Mesodermal cell (in vitro differentiated cells): ENCODE results near the gene TMEM254.
"Not testable (repeated sequence)": the region's sequence is repeated elsewhere in the genome, so short reads cannot be mapped to it uniquely, and the experiment has no call there.

Experiments
- H3K27ac ChIP-seq: 2 replicates; pipeline ENCODE4 v1.7.0; 2013; ENCODE audit warnings: mild to moderate bottlenecking, low read depth, low read length, moderate library complexity; ENCODE audit not compliant: severe bottlenecking
- H3K36me3 ChIP-seq: 2 replicates; pipeline ENCODE4 v1.7.1; 2013; ENCODE audit warnings: mild to moderate bottlenecking, low read length, moderate library complexity; ENCODE audit not compliant: control insufficient read depth, insufficient read depth
- H3K4me1 ChIP-seq: one replicate; pipeline ENCODE4 v1.7.1; 2013; ENCODE audit warnings: mild to moderate bottlenecking, low read length; ENCODE audit not compliant: insufficient read depth, control insufficient read depth, poor library complexity, severe bottlenecking
- H3K4me3 ChIP-seq: 2 replicates; pipeline ENCODE4 v1.7.0; 2013; ENCODE audit warnings: low read length, control low read depth, mild to moderate bottlenecking; ENCODE audit not compliant: insufficient read depth, poor library complexity, severe bottlenecking; ENCODE audit errors: extremely low read depth
- H3K9me3 ChIP-seq: 2 replicates; pipeline ENCODE4 v1.7.1; 2013; ENCODE audit warnings: mild to moderate bottlenecking, low read length, moderate library complexity; ENCODE audit not compliant: control insufficient read depth
- WGBS, 2 experiments: methylation state at CpG; one replicate each; pipeline ENCODE4 v1.1.5; 2013; ENCODE audit warnings: missing lambda C conversion rate in 2 of 2; ENCODE audit not compliant: insufficient coverage in 2 of 2; 5-methylcytosine and 5-hydroxymethylcytosine counted together

TMEM254 gene

DNA sequence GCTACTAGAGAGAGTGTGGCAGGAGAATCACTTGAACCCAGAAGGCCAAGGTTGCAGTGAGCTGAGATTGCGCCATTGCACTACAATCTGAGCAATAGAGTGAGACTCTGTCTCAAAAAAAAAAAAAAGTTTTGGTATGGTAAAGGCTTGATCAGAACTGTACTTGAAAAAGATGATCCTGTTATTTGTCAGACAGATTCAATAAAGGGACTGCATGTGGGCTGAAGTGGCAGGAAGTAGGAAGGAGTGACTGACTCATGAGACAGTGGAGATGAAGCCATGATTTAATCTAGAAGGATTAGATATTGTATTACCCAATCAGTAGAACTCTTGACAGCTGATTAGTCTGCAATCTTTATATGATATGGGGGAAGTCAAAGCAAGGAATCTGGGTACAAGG, 2.7 kb upstream of the TMEM254 start:
- WGBS, 2 experiments: 100% methylated on average over 1 of the region's 1 CpG
- H3K4me3 ChIP-seq: no peak overlapping the region

DNA sequence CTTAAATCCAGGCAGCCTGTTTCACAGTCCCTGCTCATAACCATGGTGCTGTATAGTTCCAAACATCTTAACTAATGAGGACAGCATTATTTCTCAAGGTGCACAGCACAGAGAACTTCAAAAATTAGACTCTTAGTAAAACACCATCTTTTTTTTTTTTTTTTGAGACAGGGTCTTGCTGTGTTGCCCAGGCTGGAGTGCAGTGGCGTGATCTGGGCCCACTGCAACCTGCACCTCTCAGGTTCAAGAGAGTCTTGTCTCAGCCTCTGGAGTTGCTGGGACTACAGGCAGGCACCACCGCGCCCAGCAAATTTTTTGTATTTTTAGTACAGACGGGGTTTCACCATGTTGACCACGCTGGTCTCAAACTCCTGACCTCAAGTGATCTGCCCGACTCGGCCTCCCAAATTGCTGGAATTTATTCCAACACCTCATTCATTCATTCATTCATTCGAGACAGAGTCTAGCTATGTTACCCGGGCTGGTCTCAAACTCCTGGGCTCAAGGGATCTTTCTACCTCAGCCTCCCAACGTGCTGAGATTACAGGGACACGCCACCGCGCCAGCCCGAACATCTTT, 507 bp upstream of the TMEM254 start:
- H3K36me3 ChIP-seq: no peaks in the 10 kb centered on the region
- H3K4me3 ChIP-seq: peak overlapping the region; percentile 52
- H3K27ac ChIP-seq: peak overlapping the region; percentile 94
- no peaks in the 10 kb centered on the region for H3K4me1 ChIP-seq
- 71 to 72% methylated on average over 13 to 14 of the region's 14 CpGs for WGBS, 2 experiments
- H3K9me3 ChIP-seq: no peaks in the 10 kb centered on the region

More for the DNA sequence above, 2.7 kb upstream of the TMEM254 start:
- no peaks in the 10 kb centered on the region for H3K36me3 ChIP-seq
- H3K9me3 ChIP-seq: no peaks in the 10 kb centered on the region
- no peak overlapping the region for H3K27ac ChIP-seq
- no peaks in the 10 kb centered on the region for H3K4me1 ChIP-seq

DNA sequence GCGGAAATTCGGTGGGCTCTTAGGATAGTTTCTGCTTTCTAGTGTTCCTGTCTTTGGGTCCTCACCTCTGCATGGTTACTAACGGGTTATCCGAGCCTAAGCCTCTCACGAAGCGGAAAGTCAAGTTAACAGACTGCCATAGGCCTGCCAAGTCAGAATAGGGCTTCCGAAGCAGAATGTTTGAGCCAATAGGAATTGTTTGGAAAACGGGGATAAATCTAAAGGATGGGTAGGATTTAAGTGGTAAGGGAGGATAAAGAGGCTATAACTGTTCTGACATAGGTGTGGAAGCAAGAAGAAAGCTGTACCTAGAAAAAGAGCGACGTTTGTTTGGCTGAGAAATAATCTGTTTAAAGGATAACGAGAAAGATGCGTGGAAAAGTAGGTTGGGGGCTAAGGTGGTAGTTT, 851 bp downstream of the TMEM254 start:
- Histone ChIP-seq H3K36me3 (no peaks in the 10 kb centered on the region), H3K4me1 (peaks cover under 1% of the 10 kb centered on the region), H3K27ac (peak overlapping the region; percentile 94), H3K4me3 (peak overlapping the region; percentile 52), H3K9me3 (no peaks in the 10 kb centered on the region)
- 8% methylated on average over 9 to 12 of the region's 12 CpGs for WGBS, 2 experiments

DNA sequence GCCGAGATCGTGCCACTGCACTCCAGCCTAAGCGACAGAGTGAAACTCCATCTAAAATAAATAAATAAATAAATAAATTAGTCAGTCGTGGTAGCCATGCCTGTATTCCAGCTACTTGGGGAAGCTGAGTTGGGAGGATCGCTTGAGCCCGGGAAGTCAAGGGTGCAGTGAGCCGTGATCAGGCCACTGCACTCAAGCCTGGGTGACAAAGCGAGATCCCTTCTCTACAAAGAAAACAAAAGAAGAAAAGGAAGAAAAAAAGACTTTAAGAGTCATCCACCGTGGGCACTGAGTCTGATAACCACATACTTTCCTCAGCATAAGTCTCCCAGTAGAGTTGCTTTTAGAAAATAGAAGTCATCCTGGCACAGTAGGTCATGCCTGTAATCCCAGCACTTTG, 2.6 kb downstream of the TMEM254 start:
- H3K9me3 ChIP-seq: no peaks in the 10 kb centered on the region
- H3K36me3 ChIP-seq: no peaks in the 10 kb centered on the region
- peaks cover 2% of the 10 kb centered on the region for H3K4me1 ChIP-seq
- H3K4me3 ChIP-seq: no peak overlapping the region
- WGBS, 2 experiments: no CpG with 5 or more reads among the region's 9 CpGs
- H3K27ac ChIP-seq: no peak overlapping the region

DNA sequence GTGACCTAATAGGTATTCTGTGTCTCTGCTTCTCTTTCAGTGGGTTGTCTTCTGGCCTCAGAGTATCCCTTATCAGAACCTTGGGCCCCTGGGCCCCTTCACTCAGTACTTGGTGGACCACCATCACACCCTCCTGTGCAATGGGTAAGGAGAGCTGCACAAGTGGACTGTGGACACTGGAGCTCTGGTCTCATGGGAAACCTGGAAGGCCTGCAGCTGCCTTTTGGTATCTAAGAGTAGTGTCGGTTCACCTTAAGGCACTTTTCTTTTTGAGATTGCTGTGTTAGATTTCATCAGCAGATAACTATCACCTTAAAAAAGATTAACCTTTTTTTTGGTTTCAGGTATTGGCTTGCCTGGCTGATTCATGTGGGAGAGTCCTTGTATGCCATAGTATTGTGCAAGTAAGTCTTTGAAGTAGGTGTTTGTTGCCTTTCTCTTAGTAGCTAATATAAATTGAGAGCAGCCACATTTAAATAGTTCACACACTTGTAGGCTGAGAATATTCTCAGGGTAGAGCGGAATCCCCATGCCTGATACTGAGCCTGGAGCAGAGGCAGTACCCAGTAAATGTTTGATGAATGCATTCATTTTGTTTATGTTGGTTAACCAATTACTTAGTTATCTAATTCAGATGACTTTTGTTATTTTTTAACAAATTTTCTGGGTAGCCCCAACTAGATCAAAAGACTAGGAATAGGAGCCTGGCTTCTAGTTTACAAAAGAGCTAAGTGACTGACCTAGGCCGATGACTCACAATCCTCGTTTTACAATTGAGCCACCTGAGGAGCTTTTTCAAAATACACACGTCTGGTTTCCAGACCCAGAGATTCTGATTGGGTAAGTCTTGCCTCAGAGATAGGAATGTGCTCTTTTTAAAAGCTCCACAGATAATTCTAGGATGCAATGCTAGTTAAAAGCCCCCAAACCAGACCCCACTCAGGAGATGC, 3.6 kb downstream of the TMEM254 start:
- no peaks in the 10 kb centered on the region for H3K36me3 ChIP-seq
- H3K27ac ChIP-seq: peak overlapping the region; percentile 16
- peaks cover 2% of the 10 kb centered on the region for H3K4me1 ChIP-seq
- H3K9me3 ChIP-seq: no peaks in the 10 kb centered on the region
- H3K4me3 ChIP-seq: no peak overlapping the region
- WGBS, 2 experiments: 100% methylated on average over 1 of the region's 5 CpGs; no CpG with 5 or more reads in 1 of the 2 experiments

DNA sequence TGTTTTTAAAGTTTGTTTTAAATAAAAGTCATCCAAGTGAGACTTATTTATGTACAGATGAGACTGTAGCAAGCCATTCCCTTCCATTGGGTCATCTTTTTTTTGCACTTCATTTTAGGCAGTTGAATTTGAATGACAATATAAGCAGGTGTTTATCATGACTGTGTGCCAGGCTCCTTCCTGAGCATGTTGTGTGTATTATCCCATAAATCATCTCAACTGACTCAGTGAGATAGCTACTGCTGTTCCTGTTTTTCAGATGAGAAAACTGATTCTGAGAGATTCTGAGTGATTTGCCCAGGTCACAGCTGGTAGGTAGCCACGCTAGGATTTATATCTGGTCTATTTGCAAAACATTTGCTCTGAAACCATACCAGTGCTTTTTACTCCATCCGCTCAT, 11.7 kb downstream of the TMEM254 start:
- WGBS, 2 experiments: 100% methylated on average over 1 to 2 of the region's 2 CpGs
- Histone ChIP-seq H3K4me1 (no peaks in the 10 kb centered on the region), H3K27ac (no peak overlapping the region), H3K9me3 (no peaks in the 10 kb centered on the region), H3K4me3 (no peak overlapping the region), H3K36me3 (no peaks in the 10 kb centered on the region)

DNA sequence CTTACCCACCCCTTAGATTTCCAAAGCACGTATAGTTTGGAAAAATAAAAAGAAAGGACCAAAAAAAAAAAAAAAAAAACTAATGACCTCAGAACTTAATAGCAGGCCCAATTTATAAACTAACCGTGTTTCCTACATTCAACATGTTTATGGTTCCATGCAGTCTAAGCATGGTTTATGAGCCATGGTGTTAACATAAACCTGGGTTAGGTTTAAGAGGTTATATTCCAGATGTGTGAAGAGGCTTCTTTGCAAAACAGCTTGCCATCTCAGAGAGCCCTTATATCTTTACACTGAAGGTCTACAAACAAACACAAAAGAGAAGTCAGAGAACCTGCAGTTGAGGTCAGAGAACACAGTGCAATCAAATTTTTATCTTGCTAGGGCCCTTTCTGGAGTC, 15.8 kb downstream of the TMEM254 start:
- H3K9me3 ChIP-seq: no peaks in the 10 kb centered on the region
- no peak overlapping the region for H3K27ac ChIP-seq
- no peaks in the 10 kb centered on the region for H3K36me3 ChIP-seq
- H3K4me3 ChIP-seq: no peak overlapping the region
- WGBS, 2 experiments: no CpG with 5 or more reads among the region's 2 CpGs
- no peaks in the 10 kb centered on the region for H3K4me1 ChIP-seq

DNA sequence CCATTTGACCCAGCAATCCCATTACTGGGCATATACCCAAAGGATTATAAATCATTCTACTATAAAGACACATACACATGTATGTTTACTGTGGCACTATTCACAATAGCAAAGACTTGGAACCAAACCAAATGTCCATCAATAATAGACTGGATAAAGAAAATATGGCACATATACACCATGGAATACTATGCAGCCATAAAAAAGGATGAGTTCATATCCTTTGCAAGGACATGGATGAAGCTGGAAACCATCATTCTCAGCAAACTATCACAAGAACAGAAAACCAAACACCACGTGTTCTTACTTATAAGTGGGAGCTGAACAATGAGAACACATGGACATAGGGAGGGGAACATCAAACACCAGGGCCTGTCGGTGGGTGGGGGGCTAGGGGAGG, 19.8 kb downstream of the TMEM254 start:
- not testable (repeated sequence) for H3K4me1 ChIP-seq, H3K27ac ChIP-seq, H3K36me3 ChIP-seq, H3K9me3 ChIP-seq, H3K4me3 ChIP-seq
- no CpG with 5 or more reads among the region's 2 CpGs for WGBS, 2 experiments

DNA sequence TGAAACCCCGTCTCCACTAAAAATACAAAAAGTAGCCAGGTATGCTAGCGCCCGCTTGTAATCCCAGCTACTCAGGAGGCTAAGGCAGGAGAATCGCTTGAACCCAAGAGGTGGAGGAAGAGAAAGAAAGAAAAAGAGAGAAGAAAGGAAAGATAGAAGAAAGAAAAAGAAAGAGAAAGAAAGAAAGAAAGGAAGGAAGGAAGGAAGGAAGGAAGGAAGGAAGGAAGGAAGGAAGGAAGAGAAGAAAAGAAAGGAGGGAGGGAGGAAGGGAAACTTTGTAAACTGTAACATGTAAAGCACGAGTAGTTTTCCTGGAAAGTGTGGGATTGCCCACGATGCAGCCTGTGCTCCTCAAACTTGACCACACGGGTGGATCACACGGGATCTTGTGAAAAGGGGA, 20.8 kb downstream of the TMEM254 start:
- WGBS, 2 experiments: 92 to 95% methylated on average over 3 of the region's 8 CpGs
- not testable (repeated sequence) for H3K36me3 ChIP-seq, H3K9me3 ChIP-seq, H3K4me1 ChIP-seq, H3K4me3 ChIP-seq, H3K27ac ChIP-seq

DNA sequence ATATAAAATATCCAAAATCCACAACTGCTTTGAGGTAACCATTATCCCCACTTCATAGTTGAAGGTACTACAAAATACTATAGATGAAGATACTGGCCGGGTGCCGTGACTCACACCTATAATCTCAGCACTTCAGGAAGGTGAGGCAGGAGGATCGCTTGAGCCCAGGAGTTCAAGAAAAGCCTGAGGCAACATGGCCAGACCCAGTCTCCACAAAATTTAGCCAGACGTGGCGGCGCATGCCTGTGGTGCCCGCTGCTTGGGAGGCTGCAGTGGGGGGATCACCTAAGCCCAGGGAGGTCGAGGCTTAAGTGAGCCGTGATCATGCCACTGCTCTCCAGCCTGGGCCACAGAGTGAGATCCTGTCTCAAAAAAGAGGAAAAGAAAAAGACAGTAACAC, 21.7 kb downstream of the TMEM254 start:
- Histone ChIP-seq H3K36me3 (no peaks in the 10 kb centered on the region), H3K4me1 (peaks cover 6% of the 10 kb centered on the region), H3K4me3 (no peak overlapping the region), H3K9me3 (no peaks in the 10 kb centered on the region), H3K27ac (no peak overlapping the region)
- 94 to 98% methylated on average over 5 to 6 of the region's 9 CpGs for WGBS, 2 experiments
